ENCODE data around the gene RGPD6.
"Not testable (repeated sequence)": the region's sequence is repeated elsewhere in the genome, so short reads cannot be mapped to it uniquely, and the experiment has no call there.

DNA sequence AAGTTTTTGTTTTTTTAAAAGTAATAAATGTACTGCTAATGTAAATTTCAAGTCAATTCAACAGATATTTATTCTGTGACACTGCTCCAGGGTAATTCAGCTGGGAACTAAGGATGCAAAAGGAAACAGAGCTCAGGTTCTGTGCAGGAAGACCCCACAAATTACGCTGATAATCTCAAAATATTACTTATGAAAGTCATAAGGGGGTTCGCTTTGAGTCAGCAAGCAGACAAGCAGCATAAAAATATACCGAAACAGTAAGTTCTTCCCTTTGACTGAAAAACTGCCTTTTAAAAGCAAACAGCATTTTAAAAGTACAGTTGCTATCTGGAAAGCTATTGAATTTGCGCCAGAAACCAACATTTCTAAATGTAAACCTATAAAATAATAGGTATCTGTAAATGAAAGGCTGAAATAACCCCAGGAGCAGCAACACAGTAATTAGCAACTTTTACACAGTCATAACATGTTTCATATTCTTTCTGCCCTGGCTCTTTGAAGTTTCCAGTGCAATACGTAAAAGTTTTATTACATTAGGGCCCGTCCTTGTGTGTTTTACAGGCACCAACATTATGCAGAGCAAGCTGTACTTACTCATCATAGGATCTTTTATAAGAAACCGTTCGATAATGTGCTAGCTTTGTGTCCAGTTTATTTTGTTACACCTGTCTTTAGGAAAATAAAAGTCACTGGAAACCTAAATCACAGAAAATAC, 31.9 kb upstream of the RGPD6 start:
- not testable (repeated sequence) for TF ChIP-seq ZFP30 (CRISPR knock-in tag; IDR thresholded peaks at IDR 0.05); PATZ1 (CRISPR knock-in tag; IDR thresholded peaks at IDR 0.05; ENCODE audit: borderline replicate concordance); ZNF565 (CRISPR knock-in tag; conservative IDR thresholded peaks at IDR 0.05; ENCODE audit: low read depth); PPARA (CRISPR knock-in tag; IDR thresholded peaks at IDR 0.05; ENCODE audit: borderline replicate concordance); CREB5 (CRISPR knock-in tag; IDR thresholded peaks at IDR 0.05; ENCODE audit: low read depth)
- TF ChIP-seq, protein P1, sequence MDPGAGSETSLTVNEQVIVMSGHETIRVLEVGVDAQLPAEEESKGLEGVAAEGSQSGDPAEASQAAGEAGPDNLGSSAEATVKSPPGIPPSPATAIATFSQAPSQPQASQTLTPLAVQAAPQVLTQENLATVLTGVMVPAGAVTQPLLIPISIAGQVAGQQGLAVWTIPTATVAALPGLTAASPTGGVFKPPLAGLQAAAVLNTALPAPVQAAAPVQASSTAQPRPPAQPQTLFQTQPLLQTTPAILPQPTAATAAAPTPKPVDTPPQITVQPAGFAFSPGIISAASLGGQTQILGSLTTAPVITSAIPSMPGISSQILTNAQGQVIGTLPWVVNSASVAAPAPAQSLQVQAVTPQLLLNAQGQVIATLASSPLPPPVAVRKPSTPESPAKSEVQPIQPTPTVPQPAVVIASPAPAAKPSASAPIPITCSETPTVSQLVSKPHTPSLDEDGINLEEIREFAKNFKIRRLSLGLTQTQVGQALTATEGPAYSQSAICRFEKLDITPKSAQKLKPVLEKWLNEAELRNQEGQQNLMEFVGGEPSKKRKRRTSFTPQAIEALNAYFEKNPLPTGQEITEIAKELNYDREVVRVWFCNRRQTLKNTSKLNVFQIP (CRISPR knock-in tag; IDR thresholded peaks at IDR 0.05; ENCODE audit: borderline replicate concordance, low read depth): not testable (repeated sequence)
